ENCODE results near the gene MRPS12.

- TF ChIP-seq POLR2A (IDR thresholded peaks at IDR 0.05) (no peak), CTCF (IDR thresholded peaks at IDR 0.05) (no peak)
These were observed 16.8 kb upstream of the MRPS12 start for GRCh38 chr19:38913958-38914357.
